ENCODE data around the gene KIAA1328.

DNA sequence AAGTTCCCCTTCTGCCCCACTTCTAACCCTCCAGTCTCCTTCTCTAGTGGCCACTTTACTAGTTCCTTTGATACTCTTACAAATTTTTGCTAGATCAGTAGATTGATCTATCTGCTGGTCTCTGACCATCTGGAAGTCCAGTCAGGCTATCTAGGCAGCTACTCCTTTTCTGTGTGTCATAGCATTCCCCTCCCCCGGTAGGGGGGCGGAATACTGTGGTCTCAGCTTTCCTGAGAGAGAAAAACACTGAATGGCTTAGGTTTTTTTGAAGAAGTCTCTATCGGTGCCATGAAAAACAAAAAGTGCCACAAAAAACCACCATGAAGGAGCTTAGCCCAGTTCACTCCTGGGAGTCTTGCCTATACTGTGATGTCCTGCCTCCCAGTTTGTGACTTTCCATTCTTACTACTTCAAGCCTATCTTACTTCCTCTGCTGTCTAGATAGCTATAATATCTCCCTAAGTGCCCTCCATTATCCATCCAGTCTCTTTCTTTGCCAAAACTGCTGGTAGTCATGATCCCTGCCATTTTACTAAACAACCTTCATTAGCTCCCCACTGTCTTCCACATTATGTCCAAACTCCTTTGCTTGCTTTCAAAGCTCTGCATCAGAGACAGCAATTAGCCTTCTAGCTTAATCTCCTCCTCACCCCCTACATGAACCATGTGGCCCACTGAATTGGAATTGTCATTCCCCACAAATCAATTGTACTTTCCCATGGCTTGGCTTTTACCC lies 30.0 kb upstream of the KIAA1328 start:
- TF ChIP-seq CTCF (IDR thresholded peaks at IDR 0.05) (no peak), POLR2A (IDR thresholded peaks at IDR 0.05) (no peak)

All from heart left ventricle (tissue), 13 donors.